Activated CD8-positive, alpha-beta memory T cell treated with anti-CD3 and anti-CD28 coated beads for 36 hours (primary cell): ENCODE measurements around the gene AUTS2. TPM values are rescaled to one million over a fixed set of nuclear protein-coding genes. Genes with fewer than 3 reads are reported as not detected.

ENCODE experiments used
- CTCF ChIA-PET: fragments of 350-600 bp; sonication (Branson Sonifier 250); formaldehyde crosslinking; loops from one replicate; lab custom pipeline; 2021; ENCODE audit warnings: antibody characterized with exemption; lab: Charles Lee
- POLR2A ChIA-PET: fragments of 350-600 bp; sonication (Branson Sonifier 250); formaldehyde crosslinking; loops from one replicate; lab custom pipeline; 2021; ENCODE audit warnings: antibody characterized with exemption; lab: Charles Lee
- total RNA-seq, 2 experiments: library from RNA; stranded (reverse); gene quantifications; one replicate each; pipeline ENCODE4 v1.2.3, GENCODE V29; 2021

AUTS2 gene
- total RNA-seq, 2 experiments from 2014 or later = 3.4 to 3.5 TPM

GRCh38 chr7:70506434-70506833 is 908.2 kb downstream of the AUTS2 start:
- CTCF ChIA-PET = no interaction called here

GRCh38 chr7:70512144-70512543 is 913.9 kb downstream of the AUTS2 start:
- POLR2A ChIA-PET = no interaction called here
- CTCF ChIA-PET = no interaction called here

More at GRCh38 chr7:70506434-70506833, 908.2 kb downstream of the AUTS2 start:
- POLR2A ChIA-PET = no interaction called here

GRCh38 chr7:70512761-70513160 is 914.5 kb downstream of the AUTS2 start:
- POLR2A ChIA-PET = no interaction called here

DNA sequence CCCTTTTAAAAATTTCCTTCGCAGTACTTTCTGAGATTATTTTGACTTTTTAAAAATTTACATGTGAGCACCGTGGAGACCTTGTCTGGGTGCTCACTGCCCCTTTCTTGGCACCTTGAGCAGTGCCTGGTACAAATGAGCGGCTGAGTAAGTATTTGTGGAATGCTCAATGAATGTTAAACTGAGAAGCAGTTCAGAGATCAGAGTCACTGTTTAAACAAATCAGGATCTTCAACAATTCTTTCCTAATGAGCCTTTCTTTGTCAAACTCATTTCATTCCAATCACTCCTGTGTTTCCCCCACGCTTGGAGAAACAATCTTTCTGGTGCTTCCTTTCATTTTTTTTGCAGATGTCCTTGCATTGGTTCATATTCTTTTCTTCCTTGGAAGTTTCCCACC is 922.3 kb downstream of the AUTS2 start:
- CTCF ChIA-PET = no interaction called here
- POLR2A ChIA-PET = no interaction called here

More at GRCh38 chr7:70512761-70513160, 914.5 kb downstream of the AUTS2 start:
- CTCF ChIA-PET = no interaction called here

- ChIA-PET POLR2A (no interaction called here), CTCF (interaction anchor here (0.6 kb wide), 1 partner anchor 1749 kb away, joined by 4 read pairs; no protein-coding TSS in a partner anchor)
Observed at GRCh38 chr7:70523249-70523988, 925.1 kb downstream of the AUTS2 start.

DNA sequence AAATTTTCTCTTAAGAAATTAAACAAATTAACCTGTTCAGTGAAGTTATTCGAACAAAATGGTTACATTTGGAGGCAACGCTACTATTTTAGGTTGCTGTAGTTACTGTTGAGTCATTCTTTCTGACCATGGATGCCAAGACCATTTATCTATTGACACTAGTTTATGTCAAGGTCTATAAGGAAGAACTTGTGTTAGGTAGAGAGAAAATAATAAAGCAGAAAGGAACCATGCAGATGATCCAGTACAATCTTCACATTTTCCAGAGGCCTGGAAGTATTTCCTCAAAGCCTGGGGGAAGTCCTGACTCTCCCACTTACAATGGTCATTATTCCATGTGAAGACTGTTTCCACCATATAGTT is 925.7 kb downstream of the AUTS2 start:
- ChIA-PET POLR2A (no interaction called here), CTCF (no interaction called here)

GRCh38 chr7:70525991-70526390 is 927.7 kb downstream of the AUTS2 start:
- ChIA-PET CTCF (no interaction called here), POLR2A (no interaction called here)

DNA sequence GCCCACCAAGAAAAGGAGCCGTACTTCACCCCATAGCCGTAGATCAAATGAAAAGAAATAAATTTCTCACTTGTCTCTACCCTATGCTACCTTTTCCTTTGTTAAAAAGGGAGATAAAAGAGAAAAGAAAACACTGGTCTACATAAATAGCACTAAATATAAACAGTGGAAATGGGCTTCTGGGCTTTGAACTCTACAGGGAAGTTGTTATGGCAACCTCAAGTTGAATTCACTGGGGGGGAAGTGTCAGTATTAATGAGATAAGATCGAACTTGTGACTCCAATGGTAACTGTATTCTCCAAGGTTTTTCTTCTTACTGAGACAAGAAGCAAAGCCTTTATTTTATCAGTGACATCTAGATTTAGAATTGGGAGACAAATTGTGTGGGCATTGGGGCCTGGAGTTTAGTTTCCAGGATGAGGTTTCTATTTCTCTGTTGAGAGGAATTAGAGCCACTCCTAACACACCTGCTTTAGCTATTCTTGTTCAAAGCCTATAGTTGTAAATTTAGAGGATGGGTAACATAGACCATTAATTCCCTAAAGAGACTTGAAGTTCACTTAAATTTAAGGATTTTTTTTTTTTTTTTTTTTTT is 929.3 kb downstream of the AUTS2 start:
- CTCF ChIA-PET = no interaction called here
- POLR2A ChIA-PET = no interaction called here

DNA sequence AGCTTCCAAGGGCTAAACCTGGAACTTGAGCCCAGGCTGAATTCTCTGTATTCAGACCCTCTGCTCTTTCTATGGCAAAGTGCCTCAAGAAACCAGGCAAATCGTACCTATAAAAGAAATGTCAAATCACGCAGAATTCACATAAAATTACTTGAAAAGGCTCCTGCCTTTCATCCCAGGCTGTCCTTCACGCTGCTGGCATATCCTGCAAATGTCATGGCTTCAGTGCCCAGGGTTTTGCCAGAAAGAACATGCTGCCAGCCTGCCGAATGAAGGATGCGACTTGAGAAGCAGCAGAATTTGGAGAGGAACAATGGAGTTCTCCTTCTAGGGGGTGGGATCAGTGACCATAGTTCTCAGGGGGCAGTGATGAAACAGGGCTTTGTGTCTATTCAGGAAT is 931.2 kb downstream of the AUTS2 start:
- POLR2A ChIA-PET = no interaction called here
- CTCF ChIA-PET = no interaction called here

GRCh38 chr7:70529914-70530585 is 931.8 kb downstream of the AUTS2 start:
- ChIA-PET CTCF (no interaction called here), POLR2A (no interaction called here)

GRCh38 chr7:70533614-70534013 is 935.3 kb downstream of the AUTS2 start:
- ChIA-PET CTCF (no interaction called here), POLR2A (no interaction called here)

DNA sequence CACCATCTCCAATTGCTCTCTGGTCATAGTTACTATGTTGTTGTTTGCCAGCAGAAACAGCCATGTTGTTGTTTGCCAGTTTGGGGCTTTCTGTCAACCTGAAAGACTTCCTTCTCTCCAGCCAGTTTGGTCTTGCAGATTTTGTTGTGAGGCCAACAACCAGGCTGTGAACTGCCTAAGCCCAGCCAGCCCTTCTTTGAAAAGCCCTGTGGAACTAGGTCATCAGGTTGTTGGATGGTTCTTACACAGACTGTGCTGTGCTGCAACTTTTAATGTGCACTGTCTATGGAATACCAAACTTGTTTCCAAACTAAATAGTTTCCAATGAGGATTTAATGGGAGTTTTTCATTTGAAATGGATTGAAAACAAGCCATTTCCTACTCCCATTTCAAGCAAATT is 940.9 kb downstream of the AUTS2 start:
- CTCF ChIA-PET = no interaction called here
- POLR2A ChIA-PET = no interaction called here

GRCh38 chr7:70539617-70540016 is 941.3 kb downstream of the AUTS2 start:
- CTCF ChIA-PET = no interaction called here
- POLR2A ChIA-PET = no interaction called here

- ChIA-PET CTCF (no interaction called here), POLR2A (no interaction called here)
Observed at GRCh38 chr7:70540641-70541040, 942.4 kb downstream of the AUTS2 start.

GRCh38 chr7:70542750-70543376 is 944.6 kb downstream of the AUTS2 start:
- CTCF ChIA-PET = no interaction called here

DNA sequence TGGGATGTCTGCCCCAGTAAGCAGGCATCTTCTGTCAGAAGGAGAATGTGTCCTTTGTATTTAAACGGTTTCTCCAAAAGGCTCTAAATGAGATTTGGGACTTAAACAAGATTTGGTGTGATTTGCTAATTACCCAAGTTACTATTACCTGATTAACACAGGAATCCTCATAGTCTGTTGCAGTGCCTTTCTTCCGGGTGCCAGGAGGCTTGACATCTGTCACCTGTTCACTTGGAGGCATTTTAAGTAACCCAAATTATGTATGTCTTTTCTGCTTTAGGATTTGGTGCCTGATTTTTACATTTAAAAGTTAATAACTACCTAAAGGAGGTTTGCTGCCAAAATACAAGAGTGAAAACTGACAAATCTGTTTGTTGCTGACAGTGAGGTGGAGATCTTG is 945.7 kb downstream of the AUTS2 start:
- POLR2A ChIA-PET = no interaction called here
- CTCF ChIA-PET = no interaction called here

More at GRCh38 chr7:70542750-70543376, 944.6 kb downstream of the AUTS2 start:
- POLR2A ChIA-PET = no interaction called here

DNA sequence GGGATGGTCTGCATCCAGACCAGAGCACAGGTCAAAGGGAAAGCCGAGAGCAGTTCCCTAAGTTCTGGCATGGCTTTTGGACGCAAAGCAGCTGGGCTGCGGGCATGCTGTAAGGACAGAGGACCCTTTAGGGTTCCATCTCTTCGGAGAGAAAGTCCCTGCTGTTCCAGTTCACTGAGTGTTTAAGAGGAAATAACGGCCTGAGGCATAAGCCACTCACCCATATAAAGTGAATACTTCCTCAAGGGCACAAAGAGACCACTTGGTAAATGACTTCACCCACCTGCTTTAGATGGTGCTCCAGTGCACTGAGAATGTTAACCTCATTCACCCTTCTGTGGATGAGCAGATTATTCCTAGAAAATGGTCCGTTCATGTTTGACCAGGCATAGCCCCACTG is 946.9 kb downstream of the AUTS2 start:
- CTCF ChIA-PET = no interaction called here
- POLR2A ChIA-PET = no interaction called here

DNA sequence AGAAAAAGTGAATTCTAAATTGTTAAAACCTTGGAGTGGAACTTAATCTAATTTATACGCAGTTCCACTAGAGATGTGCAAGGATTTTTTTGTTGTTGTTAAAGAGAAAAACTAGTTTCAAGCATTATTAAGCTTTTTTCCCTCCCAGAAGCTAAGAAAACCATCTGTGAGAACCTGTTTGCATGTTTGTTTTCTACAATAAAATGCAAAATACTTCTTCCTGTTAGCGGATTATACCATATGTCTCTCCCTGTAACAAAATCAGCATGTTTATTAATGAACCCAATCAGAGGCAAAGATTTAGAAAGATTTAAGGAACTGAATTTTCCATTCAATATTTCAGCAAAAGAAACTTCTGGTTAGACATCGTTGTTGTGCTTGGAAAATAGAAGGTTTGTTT is 953.9 kb downstream of the AUTS2 start:
- ChIA-PET CTCF (no interaction called here), POLR2A (no interaction called here)

- ChIA-PET POLR2A (no interaction called here), CTCF (no interaction called here)
Observed at GRCh38 chr7:70553364-70553763, 955.1 kb downstream of the AUTS2 start.

DNA sequence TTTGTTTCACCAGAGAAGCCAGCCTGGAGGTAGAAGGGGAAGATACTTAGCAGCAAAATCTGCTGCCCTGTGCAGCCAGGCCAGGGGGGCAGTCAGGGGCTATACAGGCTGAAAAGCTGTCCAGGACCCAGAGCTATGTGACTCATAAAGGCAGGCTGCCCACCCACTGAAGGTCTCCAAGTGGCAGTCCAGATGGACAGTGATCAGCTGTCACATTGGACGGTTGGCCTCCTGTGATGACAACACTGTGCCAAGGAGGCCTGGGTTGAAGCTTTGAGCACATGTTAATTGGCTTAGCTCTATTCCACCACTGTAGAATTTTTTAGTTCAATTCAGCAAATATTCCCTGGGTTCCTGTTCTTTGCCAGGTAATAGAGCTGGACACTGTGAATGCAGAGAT is 956.4 kb downstream of the AUTS2 start:
- POLR2A ChIA-PET = no interaction called here

More for the DNA sequence above, 956.4 kb downstream of the AUTS2 start:
- CTCF ChIA-PET = no interaction called here
